ENCODE data around the gene CHID1.
A peak's percentile ranks its signal among the peaks of the same experiment; 100 is the strongest.

CHID1 gene

DNA sequence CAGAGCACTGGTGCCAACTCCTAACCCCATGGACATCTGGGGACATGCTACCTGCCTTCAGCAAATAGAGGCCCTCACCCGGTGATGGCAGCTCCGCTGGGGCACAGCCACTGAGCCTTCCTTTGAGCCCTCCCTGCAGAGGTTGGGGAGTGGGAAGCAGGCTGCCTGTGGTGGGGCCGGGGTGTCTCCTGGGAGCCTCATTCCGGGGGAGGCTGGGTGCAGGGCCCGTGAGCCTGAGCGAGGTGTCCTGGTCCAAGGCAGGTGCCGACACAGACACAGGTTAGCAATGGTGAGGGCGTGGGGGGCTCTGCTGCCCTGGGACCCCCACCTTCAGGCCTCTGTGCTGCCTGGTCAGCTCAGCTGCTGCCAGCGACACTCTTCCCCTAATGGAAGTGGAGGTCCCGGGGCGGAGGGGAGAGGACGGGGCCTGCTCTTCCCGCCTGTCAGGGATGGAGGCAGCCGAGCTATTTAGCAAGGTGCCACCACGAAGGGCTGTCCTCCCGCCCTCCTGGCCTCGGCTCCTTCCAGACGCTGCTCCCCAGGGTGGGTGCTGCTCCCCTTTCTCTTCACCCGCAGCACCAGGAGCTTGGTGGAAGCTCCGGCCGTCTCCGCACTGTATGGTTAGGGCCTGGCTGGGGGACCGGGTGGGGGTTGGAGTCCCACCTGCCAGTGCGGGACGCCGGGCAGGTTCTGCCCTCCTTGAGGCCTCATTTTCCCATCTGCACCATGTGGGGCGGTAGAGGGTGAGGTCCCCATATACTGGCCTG, 56.7 kb downstream of the CHID1 start:
- TF ChIP-seq, protein P1, sequence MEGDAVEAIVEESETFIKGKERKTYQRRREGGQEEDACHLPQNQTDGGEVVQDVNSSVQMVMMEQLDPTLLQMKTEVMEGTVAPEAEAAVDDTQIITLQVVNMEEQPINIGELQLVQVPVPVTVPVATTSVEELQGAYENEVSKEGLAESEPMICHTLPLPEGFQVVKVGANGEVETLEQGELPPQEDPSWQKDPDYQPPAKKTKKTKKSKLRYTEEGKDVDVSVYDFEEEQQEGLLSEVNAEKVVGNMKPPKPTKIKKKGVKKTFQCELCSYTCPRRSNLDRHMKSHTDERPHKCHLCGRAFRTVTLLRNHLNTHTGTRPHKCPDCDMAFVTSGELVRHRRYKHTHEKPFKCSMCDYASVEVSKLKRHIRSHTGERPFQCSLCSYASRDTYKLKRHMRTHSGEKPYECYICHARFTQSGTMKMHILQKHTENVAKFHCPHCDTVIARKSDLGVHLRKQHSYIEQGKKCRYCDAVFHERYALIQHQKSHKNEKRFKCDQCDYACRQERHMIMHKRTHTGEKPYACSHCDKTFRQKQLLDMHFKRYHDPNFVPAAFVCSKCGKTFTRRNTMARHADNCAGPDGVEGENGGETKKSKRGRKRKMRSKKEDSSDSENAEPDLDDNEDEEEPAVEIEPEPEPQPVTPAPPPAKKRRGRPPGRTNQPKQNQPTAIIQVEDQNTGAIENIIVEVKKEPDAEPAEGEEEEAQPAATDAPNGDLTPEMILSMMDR (IDR thresholded peaks at IDR 0.05; ENCODE audit: low read depth, low read length, missing control alignments) = no peak
- DNase-seq (ENCODE audit: extremely low read depth, low read depth) = no peak
- no peak overlapping the region for H3K4me3 ChIP-seq (replicated peaks; ENCODE audit: low read depth, low read length)

GRCh38 chr11:852762-853161, 57.8 kb downstream of the CHID1 start:
- TF ChIP-seq, protein P1 (IDR thresholded peaks at IDR 0.05; ENCODE audit: low read depth, low read length, missing control alignments) = no peak
- H3K4me3 ChIP-seq (replicated peaks; ENCODE audit: low read depth, low read length) = no peak overlapping the region
- no peak for DNase-seq (ENCODE audit: extremely low read depth, low read depth)

DNA sequence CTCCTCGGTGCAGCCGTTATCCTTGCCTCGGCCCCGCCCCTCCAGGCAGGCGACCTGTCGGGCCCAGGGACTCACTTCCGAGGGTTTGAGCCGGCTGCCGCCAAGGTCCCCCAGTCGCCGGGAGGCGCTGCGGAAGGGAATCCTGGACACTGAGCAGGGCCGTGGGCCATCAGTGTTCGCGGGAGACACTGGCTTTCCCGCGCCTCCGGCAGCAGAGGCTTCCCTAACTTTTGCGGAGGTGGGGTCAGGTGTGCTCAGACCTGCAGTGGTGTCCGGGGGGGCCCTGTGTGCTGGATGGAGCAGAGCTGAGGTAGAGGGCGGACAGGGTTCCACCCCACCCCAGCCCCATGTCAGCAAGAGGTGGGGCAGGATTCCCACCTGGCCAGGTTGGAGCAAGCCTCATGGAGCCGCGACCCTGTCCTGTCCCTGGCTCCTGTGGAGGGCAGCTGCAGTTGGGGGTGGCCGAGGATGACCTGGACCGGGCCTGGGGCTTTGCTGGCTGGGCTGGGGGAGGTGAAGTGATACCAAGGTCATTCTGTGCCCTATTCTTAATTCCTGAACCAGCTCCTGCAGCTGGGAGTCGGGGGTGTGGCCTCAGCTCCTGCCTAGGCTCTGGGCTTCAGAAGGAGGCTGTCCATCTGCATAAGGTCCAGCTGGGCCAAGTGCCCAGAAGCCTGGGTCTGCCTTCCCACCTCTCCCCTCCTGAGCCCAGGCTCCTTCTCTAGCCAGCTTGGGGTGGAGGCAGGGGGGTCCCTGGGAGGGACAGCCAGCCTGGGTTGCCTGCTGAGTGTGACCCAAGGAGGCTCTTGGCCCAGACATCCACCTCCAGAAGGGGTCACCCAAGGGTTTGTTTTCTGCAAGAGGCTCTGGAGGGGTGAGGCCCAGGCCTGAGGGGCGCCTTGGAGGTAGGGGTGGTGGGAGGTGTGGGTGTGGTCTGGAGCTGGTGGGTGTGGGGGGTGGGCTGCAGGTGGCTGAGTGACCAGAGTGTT, 59.5 kb downstream of the CHID1 start:
- DNase-seq (ENCODE audit: extremely low read depth, low read depth) = no peak
- TF ChIP-seq, protein P1 (IDR thresholded peaks at IDR 0.05; ENCODE audit: low read depth, low read length, missing control alignments) = no peak
- 0 out of 2 replicates have a peak overlapping the region, but pooled peaks have one; percentile 1 for H3K4me3 ChIP-seq (replicated peaks; ENCODE audit: low read depth, low read length)

- DNase-seq (ENCODE audit: extremely low read depth, low read depth) = no peak
- peak overlapping the region; percentile 34 for H3K4me3 ChIP-seq (replicated peaks; ENCODE audit: low read depth, low read length)
- TF ChIP-seq, protein P1 (IDR thresholded peaks at IDR 0.05; ENCODE audit: low read depth, low read length, missing control alignments) = no peak
Measured at GRCh38 chr11:849951-850774, 60.4 kb downstream of the CHID1 start.

DNA sequence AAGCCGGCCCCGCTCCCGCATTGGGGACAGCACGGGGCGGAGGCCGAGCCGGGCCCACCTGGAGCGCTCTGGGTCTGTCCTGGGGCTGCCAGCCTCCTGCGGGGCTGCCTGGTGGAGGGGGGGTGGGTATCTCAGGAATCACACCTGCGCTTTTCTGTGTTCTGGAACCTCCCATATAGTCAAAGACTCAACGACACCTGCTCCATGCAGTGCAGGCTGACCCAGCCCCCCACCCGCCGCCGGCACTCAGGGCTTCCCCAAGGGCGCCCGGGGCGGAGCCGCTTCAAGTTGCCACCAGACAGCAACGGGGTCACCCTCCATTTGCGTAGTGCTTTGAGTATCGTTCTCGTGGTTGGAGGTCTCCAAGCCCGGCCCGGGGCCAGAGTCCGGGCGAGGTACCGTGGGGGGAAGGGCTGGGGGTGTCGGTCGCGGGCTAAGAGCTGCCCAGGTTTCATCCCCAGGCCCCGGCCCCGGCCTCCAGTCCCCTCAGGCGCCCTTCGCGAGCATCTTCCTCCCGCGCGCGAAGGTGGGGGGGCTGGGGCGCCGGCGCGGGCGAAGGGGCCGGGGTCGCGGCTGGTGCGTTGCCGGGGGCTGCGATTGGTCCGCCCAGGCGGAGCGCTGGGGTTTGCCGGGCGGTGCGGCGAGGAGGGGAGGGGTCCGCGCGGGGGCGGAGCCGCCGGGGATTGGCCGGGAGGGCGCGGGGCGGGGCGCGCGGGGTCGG, 61.3 kb downstream of the CHID1 start:
- peak overlapping the region; percentile 39 for H3K4me3 ChIP-seq (replicated peaks; ENCODE audit: low read depth, low read length)
- no peak for DNase-seq (ENCODE audit: extremely low read depth, low read depth)

More for the DNA sequence above, 61.3 kb downstream of the CHID1 start:
- TF ChIP-seq, protein P1 (IDR thresholded peaks at IDR 0.05; ENCODE audit: low read depth, low read length, missing control alignments) = no peak

All from HFF-Myc (cell line).